Measurements from ENCODE around the gene MAD2L2.

MAD2L2 gene

DNA sequence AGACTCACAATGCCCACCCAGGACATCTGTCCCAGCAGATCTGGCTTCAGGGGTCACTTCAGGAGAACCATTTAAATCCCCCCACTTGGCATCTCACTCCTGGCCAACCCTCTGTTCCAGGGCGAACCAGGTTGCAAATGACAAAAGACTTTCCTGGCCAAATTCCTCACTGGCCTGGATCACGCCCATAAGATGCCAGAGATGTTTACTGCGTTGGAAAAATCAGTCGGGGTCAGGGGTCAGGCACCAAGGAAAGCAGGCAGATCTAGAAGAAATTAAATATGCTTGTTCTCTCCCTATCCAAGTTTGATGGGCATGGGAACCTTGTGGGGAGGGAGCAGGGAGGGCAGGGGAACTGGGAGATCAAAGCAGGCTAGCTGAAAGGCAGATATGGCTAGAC, 40.4 kb upstream of the MAD2L2 start:
- Histone ChIP-seq H2AFZ (no peak overlapping the region), H3K36me3 (ENCODE audit: control insufficient read depth, insufficient read depth, low read length) (no peaks in the 10 kb centered on the region), H3K4me2 (ENCODE audit: low read length) (no peak overlapping the region), H3K27ac (no peak overlapping the region), H3K4me1 (no peaks in the 10 kb centered on the region), H3K4me3 (ENCODE audit: low read depth, low read length) (no peak overlapping the region), H3K79me2 (no peaks in the 10 kb centered on the region), H3K9ac (no peak overlapping the region), H3K9me3 (ENCODE audit: control insufficient read depth, low read length) (no peaks in the 10 kb centered on the region), H3K27me3 (ENCODE audit: control insufficient read depth, insufficient read depth, low read length) (no peaks in the 10 kb centered on the region)
- TF ChIP-seq, protein P1, sequence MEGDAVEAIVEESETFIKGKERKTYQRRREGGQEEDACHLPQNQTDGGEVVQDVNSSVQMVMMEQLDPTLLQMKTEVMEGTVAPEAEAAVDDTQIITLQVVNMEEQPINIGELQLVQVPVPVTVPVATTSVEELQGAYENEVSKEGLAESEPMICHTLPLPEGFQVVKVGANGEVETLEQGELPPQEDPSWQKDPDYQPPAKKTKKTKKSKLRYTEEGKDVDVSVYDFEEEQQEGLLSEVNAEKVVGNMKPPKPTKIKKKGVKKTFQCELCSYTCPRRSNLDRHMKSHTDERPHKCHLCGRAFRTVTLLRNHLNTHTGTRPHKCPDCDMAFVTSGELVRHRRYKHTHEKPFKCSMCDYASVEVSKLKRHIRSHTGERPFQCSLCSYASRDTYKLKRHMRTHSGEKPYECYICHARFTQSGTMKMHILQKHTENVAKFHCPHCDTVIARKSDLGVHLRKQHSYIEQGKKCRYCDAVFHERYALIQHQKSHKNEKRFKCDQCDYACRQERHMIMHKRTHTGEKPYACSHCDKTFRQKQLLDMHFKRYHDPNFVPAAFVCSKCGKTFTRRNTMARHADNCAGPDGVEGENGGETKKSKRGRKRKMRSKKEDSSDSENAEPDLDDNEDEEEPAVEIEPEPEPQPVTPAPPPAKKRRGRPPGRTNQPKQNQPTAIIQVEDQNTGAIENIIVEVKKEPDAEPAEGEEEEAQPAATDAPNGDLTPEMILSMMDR (IDR thresholded peaks at IDR 0.05), result no peak

DNA sequence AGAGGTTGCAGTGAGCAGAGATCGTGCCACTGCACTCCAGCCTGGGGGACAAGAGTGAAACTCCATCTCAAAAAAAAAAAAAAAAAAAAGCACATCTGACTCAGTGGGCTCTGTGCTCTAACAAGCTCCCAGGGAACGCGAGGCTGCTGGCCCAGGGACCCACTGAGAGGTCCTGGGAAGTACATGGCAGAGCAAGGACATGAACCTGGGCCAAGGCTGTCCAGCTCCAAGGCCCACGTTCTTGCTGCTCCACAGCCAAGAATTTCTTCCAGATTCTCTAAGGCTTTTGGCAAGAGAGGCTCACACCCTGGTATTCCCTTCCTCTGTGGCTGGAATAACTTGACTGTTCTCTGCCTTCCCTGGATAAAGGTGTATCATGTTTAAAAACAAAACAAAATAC, 39.6 kb upstream of the MAD2L2 start:
- Histone ChIP-seq H3K9ac (no peak overlapping the region), H3K4me3 (ENCODE audit: low read depth, low read length) (no peak overlapping the region), H3K36me3 (ENCODE audit: control insufficient read depth, insufficient read depth, low read length) (no peaks in the 10 kb centered on the region), H3K79me2 (no peaks in the 10 kb centered on the region), H2AFZ (no peak overlapping the region), H3K4me1 (no peaks in the 10 kb centered on the region), H3K27me3 (ENCODE audit: control insufficient read depth, insufficient read depth, low read length) (no peaks in the 10 kb centered on the region), H3K27ac (no peak overlapping the region), H3K9me3 (ENCODE audit: control insufficient read depth, low read length) (no peaks in the 10 kb centered on the region), H3K4me2 (ENCODE audit: low read length) (no peak overlapping the region)
- TF ChIP-seq, protein P1 (IDR thresholded peaks at IDR 0.05), result no peak

DNA sequence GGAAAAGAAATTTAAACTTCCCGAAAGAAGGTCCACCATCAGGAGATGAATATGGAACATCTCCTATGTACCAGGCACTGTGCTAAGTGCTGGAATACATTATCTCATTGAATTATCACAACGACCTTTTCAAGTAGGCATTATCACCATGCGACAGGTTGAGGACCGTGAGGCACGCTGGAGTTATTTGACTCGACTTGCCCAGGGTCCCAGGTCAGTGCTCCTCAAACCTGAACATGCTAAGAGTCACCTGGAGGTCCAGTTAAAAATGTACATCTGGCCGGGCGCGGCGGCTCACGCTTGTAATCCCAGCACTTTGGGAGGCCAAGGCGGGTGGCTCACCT, 39.1 kb upstream of the MAD2L2 start:
- H3K27ac ChIP-seq, result no peak overlapping the region
- H3K9me3 ChIP-seq (ENCODE audit: control insufficient read depth, low read length), result no peaks in the 10 kb centered on the region
- H3K4me2 ChIP-seq (ENCODE audit: low read length), result no peak overlapping the region
- no peaks in the 10 kb centered on the region for H3K4me1 ChIP-seq
- H3K36me3 ChIP-seq (ENCODE audit: control insufficient read depth, insufficient read depth, low read length), result no peaks in the 10 kb centered on the region
- no peak overlapping the region for H3K9ac ChIP-seq
- H3K4me3 ChIP-seq (ENCODE audit: low read depth, low read length), result no peak overlapping the region
- no peaks in the 10 kb centered on the region for H3K27me3 ChIP-seq (ENCODE audit: control insufficient read depth, insufficient read depth, low read length)
- TF ChIP-seq, protein P1 (IDR thresholded peaks at IDR 0.05), result no peak
- peak overlapping the region; percentile 54 for H2AFZ ChIP-seq
- H3K79me2 ChIP-seq, result no peaks in the 10 kb centered on the region

- H3K27ac ChIP-seq, result no peak overlapping the region
- peak overlapping the region; percentile 54 for H2AFZ ChIP-seq
- H3K4me2 ChIP-seq (ENCODE audit: low read length), result peak overlapping the region; percentile 72
- no peaks in the 10 kb centered on the region for H3K4me1 ChIP-seq
- no peaks in the 10 kb centered on the region for H3K9me3 ChIP-seq (ENCODE audit: control insufficient read depth, low read length)
- TF ChIP-seq, protein P1 (IDR thresholded peaks at IDR 0.05), result peak; percentile 91
- H3K79me2 ChIP-seq, result no peaks in the 10 kb centered on the region
- H3K36me3 ChIP-seq (ENCODE audit: control insufficient read depth, insufficient read depth, low read length), result no peaks in the 10 kb centered on the region
- H3K27me3 ChIP-seq (ENCODE audit: control insufficient read depth, insufficient read depth, low read length), result no peaks in the 10 kb centered on the region
- H3K9ac ChIP-seq, result no peak overlapping the region
- H3K4me3 ChIP-seq (ENCODE audit: low read depth, low read length), result peak overlapping the region; percentile 33
Measured at GRCh38 chr1:11719313-11720032, 38.5 kb upstream of the MAD2L2 start.

Data from parathyroid adenoma (tissue), 2 donors.